Stomach (tissue), 9 donors: ENCODE measurements around the gene PLPPR4. TPM values are rescaled to one million over a fixed set of nuclear protein-coding genes. Genes with fewer than 3 reads are reported as not detected.

Experiments
- DNase-seq, 2 donors: peaks; one replicate each; pipeline versions ENCODE4 v3.0.0 to v3.0.0-alpha.2; 2013 to 2019
- H3K27ac ChIP-seq, 5 donors: fragments of 200-600 bp in 4 of 5; sonication (generic) in 4 of 5; one replicate each; pipeline ENCODE4 v1.5.1; 2013 to 2019; ENCODE audit warnings: mild to moderate bottlenecking in 1 of 5, moderate library complexity in 1 of 5
- H3K27me3 ChIP-seq, 3 donors: fragments of 200-600 bp; sonication (generic); one replicate each; pipeline ENCODE4 v1.5.1; 2017 to 2019; ENCODE audit warnings: mixed run types in 1 of 3
- H3K36me3 ChIP-seq, 4 donors: fragments of 200-600 bp; sonication (generic); 1 replicate in 3 of 4; 2 replicates in 1 of 4; pipeline ENCODE4 v1.5.1; 2016 to 2019
- H3K4me1 ChIP-seq, 4 donors: fragments of 200-600 bp; sonication (generic); one replicate each; pipeline ENCODE4 v1.5.1; 2016 to 2019
- H3K4me3 ChIP-seq, 4 donors: fragments of 200-600 bp; sonication (generic) in 3 of 4; one replicate each; pipeline ENCODE4 v1.5.1; 2016 to 2019; ENCODE audit warnings: mild to moderate bottlenecking in 1 of 4
- H3K9me3 ChIP-seq, 4 donors: fragments of 200-600 bp; sonication (generic); one replicate each; pipeline ENCODE4 v1.5.1; 2016 to 2019
- CTCF ChIP-seq, 7 experiments: fragments of 450-650 bp in 4 of 7; fragments of 200-600 bp in 3 of 7; sonication (generic) in 3 of 7; IDR thresholded peaks; one replicate each; pipeline ENCODE4 v1.5.1; 2016 to 2019; ENCODE audit warnings: antibody characterized with exemption in 7 of 7, control low read depth in 2 of 7, mild to moderate bottlenecking in 1 of 7
- EP300 ChIP-seq: sonication (generic); formaldehyde crosslinking; IDR thresholded peaks from one replicate; pipeline ENCODE4 v1.6.1; 2017; ENCODE audit warnings: antibody characterized with exemption
- POLR2A ChIP-seq, 4 donors: fragments of 450-650 bp; IDR thresholded peaks; one replicate each; pipeline ENCODE4 v1.6.1; 2016; ENCODE audit warnings: antibody characterized with exemption in 4 of 4, control low read depth in 2 of 4, mild to moderate bottlenecking in 1 of 4, moderate library complexity in 1 of 4
- POLR2AphosphoS5 ChIP-seq, 3 donors: sonication (generic); formaldehyde crosslinking; IDR thresholded peaks; one replicate each; pipeline ENCODE4 v1.6.1; 2016; ENCODE audit warnings: antibody characterized with exemption in 3 of 3
- WGBS, 5 donors: extraction: QIAGEN DNeasy Blood & Tissue Kit in 3 of 5; methylation state at CpG; one replicate each; pipeline versions ENCODE4 v1.1.5 to v1.1.7; 2013 to 2018; 5-methylcytosine and 5-hydroxymethylcytosine counted together
- intact Hi-C: fragments of 100-400 bp; cut with DNase I; formaldehyde crosslinking; loops from one replicate; pipeline ENCODE4 v1.15.1; 2023; ENCODE audit warnings: low total_unique reads
- polyA plus RNA-seq, 3 donors: library from polyadenylated mRNA; stranded (reverse); fragments of 200-250 nt; gene quantifications; one replicate each; pipeline ENCODE4 v1.2.3, GENCODE V29; 2013
- total RNA-seq, 5 donors: library from RNA; depleted of rRNA; stranded (reverse); fragments of >200 nt; gene quantifications; one replicate each; pipeline versions ENCODE4 v1.1.0 to v1.2.3, GENCODE V29; 2014 to 2016
- donor health status: healthy with polysubstance abuse.
- donor health status: Bipolar disorder and iron deficiency.
- donor health status: healthy.

The PLPPR4 gene
- total and polyA plus RNA-seq, 8 donors = 0.33 to 3.1 (median 0.58) TPM; not detected in 5

GRCh38 chr1:99327357-99327756 lies 63.1 kb downstream of the PLPPR4 start:
- intact Hi-C loops = no loop called here
- Histone ChIP-seq H3K9me3 (no peaks in the 10 kb centered on the region), H3K36me3 (no peaks in the 10 kb centered on the region), H3K27me3 (no peaks in the 10 kb centered on the region), H3K27ac (no peak overlapping the region), H3K4me3 (no peak overlapping the region), H3K4me1 (no peaks in the 10 kb centered on the region)
- WGBS, 5 donors = 30 to 62% (median 45%) methylated on average over 3 of the region's 3 CpGs
- TF ChIP-seq POLR2AphosphoS5 (IDR thresholded peaks at IDR 0.05) = no peak
- no peak for TF ChIP-seq POLR2A (IDR thresholded peaks at IDR 0.05)
- no peak for TF ChIP-seq EP300
- peak in 1 of 2 donors; percentile 42 for DNase-seq

DNA sequence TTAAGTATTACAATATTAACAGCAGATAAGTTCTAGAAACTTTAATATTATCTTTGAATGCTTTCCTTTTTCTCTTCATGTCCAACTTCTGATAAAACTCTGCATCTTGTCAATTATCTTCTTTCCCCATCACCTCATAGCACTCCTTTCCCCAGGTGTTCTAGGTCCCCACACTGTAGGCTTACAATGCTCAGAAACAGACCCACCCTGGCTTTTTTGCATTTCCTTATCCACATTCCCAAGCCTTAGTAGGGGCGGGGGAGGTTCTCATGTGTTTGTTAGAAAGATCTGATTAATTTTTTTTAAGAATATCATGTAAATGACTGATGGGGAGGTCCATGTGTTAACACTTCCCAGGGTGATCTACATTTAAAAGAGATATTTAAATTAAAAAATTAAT lies 63.9 kb downstream of the PLPPR4 start:
- intact Hi-C loops = no loop called here
- DNase-seq = no peak
- Histone ChIP-seq H3K27me3 (no peaks in the 10 kb centered on the region), H3K4me3 (no peak overlapping the region), H3K9me3 (no peaks in the 10 kb centered on the region), H3K36me3 (no peaks in the 10 kb centered on the region), H3K27ac (no peak overlapping the region), H3K4me1 (no peaks in the 10 kb centered on the region)
- whole genome bisulfite sequencing, 5 donors = 41 to 75% (median 66%) methylated on average over 1 of the region's 1 CpG
- TF ChIP-seq CTCF (IDR thresholded peaks at IDR 0.05) (no peak), EP300 (no peak), POLR2AphosphoS5 (IDR thresholded peaks at IDR 0.05) (no peak), POLR2A (IDR thresholded peaks at IDR 0.05) (no peak)

DNA sequence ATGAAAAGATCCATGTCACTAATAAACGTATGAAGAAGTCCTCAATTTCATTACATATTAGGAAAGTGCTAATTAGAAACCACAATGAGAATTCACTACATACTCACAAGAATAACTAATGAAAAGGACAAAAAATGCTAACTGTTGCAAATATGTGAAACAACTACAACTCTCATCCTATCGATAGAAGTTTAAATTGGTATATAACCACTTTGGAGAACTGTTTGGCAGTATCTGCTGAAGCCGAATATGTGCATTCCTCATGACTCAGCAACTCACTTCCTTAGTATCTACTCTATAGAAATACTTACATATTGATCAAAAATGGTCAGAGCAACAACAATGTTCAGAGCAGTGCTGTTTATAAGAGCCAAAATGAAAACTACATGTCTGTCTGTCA lies 66.8 kb downstream of the PLPPR4 start:
- Histone ChIP-seq H3K4me3 (no peak overlapping the region), H3K27ac (no peak overlapping the region)
- intact Hi-C loops = no loop called here

GRCh38 chr1:99331636-99332035 lies 67.3 kb downstream of the PLPPR4 start:
- no peak for DNase-seq
- no peak overlapping the region for H3K27ac ChIP-seq
- WGBS, 5 donors = 49 to 70% (median 57%) methylated on average over 2 of the region's 2 CpGs
- H3K4me3 ChIP-seq = no peak overlapping the region
- no peak for TF ChIP-seq EP300
- TF ChIP-seq CTCF (IDR thresholded peaks at IDR 0.05) = no peak
- TF ChIP-seq POLR2AphosphoS5 (IDR thresholded peaks at IDR 0.05) = no peak
- TF ChIP-seq POLR2A (IDR thresholded peaks at IDR 0.05) = no peak
- no peaks in the 10 kb centered on the region for H3K4me1 ChIP-seq
- no peaks in the 10 kb centered on the region for H3K9me3 ChIP-seq
- intact Hi-C loops = no loop called here
- H3K27me3 ChIP-seq = no peaks in the 10 kb centered on the region
- no peaks in the 10 kb centered on the region for H3K36me3 ChIP-seq

More for the DNA sequence above, 66.8 kb downstream of the PLPPR4 start:
- TF ChIP-seq CTCF (IDR thresholded peaks at IDR 0.05) (no peak), POLR2AphosphoS5 (IDR thresholded peaks at IDR 0.05) (no peak), POLR2A (IDR thresholded peaks at IDR 0.05) (no peak), EP300 (no peak)
- Histone ChIP-seq H3K4me1 (no peaks in the 10 kb centered on the region), H3K9me3 (no peaks in the 10 kb centered on the region), H3K36me3 (no peaks in the 10 kb centered on the region), H3K27me3 (no peaks in the 10 kb centered on the region)
- DNase-seq = no peak
- 58 to 91% (median 82%) methylated on average over 3 of the region's 3 CpGs for WGBS, 5 donors

DNA sequence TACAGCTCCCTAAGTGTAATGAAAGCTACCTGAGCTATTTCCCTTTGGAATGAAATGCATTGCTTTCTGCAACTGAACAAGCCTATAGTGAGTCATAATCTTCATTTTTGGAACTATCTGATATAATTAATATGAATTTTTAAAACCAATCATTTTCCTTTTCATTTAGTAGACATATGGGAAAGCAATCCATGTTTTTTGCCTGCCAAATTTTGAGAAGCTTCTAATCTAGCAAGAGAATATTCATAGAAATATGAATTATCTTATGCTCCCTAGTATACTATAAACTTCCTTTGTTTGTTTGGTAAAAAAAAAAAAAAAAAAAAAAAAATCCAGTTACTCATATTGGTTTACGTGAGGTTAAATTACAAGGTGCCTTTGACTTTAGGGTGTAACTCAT lies 68.3 kb downstream of the PLPPR4 start:
- 79 to 94% (median 85%) methylated on average over 1 of the region's 1 CpG for WGBS, 5 donors
- Histone ChIP-seq H3K27me3 (no peaks in the 10 kb centered on the region), H3K36me3 (no peaks in the 10 kb centered on the region), H3K4me3 (no peak overlapping the region), H3K4me1 (no peaks in the 10 kb centered on the region), H3K27ac (no peak overlapping the region), H3K9me3 (no peaks in the 10 kb centered on the region)
- TF ChIP-seq EP300 (no peak), POLR2AphosphoS5 (IDR thresholded peaks at IDR 0.05) (no peak), POLR2A (IDR thresholded peaks at IDR 0.05) (no peak), CTCF (IDR thresholded peaks at IDR 0.05) (no peak)
- no peak for DNase-seq
- intact Hi-C loops = no loop called here
